ENCODE data around the gene OR5AU1.
"Not testable (repeated sequence)": the region's sequence is repeated elsewhere in the genome, so short reads cannot be mapped to it uniquely, and the experiment has no call there.

DNA sequence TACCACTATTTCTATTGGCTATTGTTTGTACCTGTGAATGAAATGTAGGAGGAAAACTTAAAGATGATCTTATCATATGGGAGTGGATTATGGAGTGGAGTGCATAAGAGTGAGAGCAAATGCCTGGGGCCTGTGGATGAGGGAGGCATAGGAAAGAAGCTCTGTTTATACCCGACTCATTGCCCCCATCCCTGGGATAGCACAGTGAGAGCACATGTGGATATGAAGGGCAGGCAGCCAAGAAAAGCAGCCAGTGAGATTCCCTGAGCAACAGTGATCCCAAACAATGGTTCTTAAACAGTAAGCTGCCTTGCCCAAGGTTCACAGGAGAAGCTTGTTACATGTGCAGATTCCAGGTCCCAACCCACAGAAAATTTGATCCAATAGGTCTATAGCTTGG lies 2.3 kb upstream of the OR5AU1 start:
- not testable (repeated sequence) for TF ChIP-seq POLR2A, POLR2AphosphoS5, TAF1 (IDR thresholded peaks at IDR 0.05; ENCODE audit: low read depth, low read length)
